HUES48 (cell line): ENCODE data around the gene AUTS2.
A peak's percentile ranks its signal among the peaks of the same experiment; 100 is the strongest.

ENCODE experiments used
- H3K27ac ChIP-seq: one replicate; pipeline ENCODE4 v1.7.0; 2013; ENCODE audit warnings: low read depth, low read length, inconsistent platforms
- H3K27me3 ChIP-seq: 2 replicates; pipeline ENCODE4 v1.6.1; 2013; ENCODE audit warnings: mild to moderate bottlenecking, low read length; ENCODE audit not compliant: control insufficient read depth, insufficient read depth
- H3K36me3 ChIP-seq: 2 replicates; pipeline ENCODE4 v1.6.1; 2013; ENCODE audit warnings: low read length; ENCODE audit not compliant: control insufficient read depth, insufficient read depth
- H3K4me1 ChIP-seq: 2 replicates; pipeline ENCODE4 v1.6.1; 2013; ENCODE audit warnings: mild to moderate bottlenecking, low read length; ENCODE audit not compliant: control insufficient read depth, insufficient read depth
- H3K4me3 ChIP-seq: 2 replicates; pipeline ENCODE4 v1.5.1; 2013; ENCODE audit warnings: mild to moderate bottlenecking, low read depth, low read length
- H3K9ac ChIP-seq: 2 replicates; pipeline ENCODE4 v1.6.1; 2013; ENCODE audit warnings: mild to moderate bottlenecking, low read depth, low read length, moderate library complexity
- H3K9me3 ChIP-seq: 2 replicates; pipeline ENCODE4 v1.6.1; 2013; ENCODE audit warnings: low read length; ENCODE audit not compliant: control insufficient read depth, insufficient read depth

Gene AUTS2

DNA sequence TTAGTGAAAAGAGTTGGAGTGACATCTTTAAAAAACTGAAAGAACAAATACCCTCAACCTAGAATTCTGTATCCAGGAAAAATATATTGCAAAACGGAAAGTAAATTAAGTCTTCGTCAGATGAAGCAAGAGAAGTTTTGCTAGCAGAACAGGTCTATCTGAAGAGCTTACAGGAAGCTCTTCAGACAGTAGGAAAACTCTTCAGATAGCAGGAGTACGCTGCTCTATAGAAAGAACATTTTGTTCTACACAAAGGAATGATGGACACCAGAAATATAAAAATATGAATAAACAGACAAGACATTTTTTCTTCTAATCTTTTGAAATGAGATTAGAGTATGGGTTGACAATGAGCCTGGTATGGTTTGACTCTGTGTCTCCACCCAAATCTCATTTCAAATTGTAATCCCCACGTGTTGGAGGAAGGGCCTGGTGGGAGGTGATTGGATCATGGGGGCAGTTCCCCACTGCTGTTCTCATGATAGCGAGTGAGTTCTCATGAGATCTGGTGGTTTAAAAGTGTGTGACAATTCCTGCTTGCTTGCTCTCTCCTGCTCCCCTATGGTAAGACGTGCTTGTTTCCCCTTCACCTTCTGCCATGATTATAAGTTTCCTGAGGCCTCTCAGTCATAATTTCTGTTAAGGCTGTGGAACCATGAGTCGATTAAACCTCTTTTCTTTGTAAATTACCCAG, 567.3 kb downstream of the AUTS2 start:
- no peak overlapping the region for H3K9ac ChIP-seq
- no peaks in the 10 kb centered on the region for H3K36me3 ChIP-seq
- no peaks in the 10 kb centered on the region for H3K9me3 ChIP-seq
- H3K27ac ChIP-seq: no peak overlapping the region
- no peak overlapping the region for H3K4me3 ChIP-seq
- peaks cover 21% of the 10 kb centered on the region for H3K4me1 ChIP-seq
- no peaks in the 10 kb centered on the region for H3K27me3 ChIP-seq

DNA sequence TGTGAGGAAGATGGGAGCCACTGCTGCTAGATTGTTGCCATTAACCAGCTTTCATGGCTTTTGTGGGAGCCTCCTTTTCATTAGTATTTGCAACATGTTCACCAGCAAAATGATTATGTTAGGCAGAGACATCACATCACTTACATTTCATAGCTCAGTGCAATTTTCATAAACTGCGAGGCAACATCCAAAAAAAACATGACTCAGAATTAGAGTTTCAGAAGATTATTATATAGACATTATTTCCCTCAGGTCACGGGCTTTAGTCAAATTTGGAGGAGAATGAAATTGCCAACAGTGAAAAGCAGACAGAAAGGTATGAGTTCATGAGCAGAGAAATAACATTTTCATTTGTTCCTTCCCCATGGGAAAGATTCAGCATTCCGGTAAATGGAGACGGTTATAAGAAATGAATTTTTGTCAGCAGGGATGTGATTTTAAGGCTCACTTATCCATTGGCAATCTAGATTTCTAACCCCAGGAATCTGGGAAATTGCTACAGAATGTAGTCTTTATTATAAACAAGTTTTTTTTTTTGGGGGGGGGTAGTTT, 573.2 kb downstream of the AUTS2 start:
- no peak overlapping the region for H3K9ac ChIP-seq
- peaks cover 6% of the 10 kb centered on the region; the same call in 1 of the 2 replicates for H3K4me1 ChIP-seq
- no peak overlapping the region for H3K4me3 ChIP-seq
- no peaks in the 10 kb centered on the region for H3K36me3 ChIP-seq
- no peaks in the 10 kb centered on the region for H3K27me3 ChIP-seq
- H3K9me3 ChIP-seq: no peaks in the 10 kb centered on the region
- H3K27ac ChIP-seq: no peak overlapping the region

DNA sequence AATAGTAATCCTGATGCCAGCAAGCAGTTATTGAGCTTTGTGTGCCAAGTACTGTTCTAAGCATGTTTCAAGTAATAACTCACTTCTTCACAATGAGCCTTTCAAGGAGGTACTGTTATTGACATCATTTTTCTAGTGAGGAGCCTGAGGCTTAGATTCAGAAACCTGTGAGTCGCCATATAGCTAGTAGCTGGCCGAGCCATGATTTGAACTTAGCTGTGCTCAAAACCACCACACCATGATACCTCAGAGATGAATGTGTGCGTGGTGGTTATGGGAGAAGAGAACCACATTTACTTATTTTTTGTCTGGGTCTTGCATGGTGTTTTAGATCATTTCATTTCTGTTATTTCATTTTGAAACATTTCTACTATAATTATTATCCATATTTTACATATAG, 578.9 kb downstream of the AUTS2 start:
- Histone ChIP-seq H3K9ac (no peak overlapping the region), H3K27ac (no peak overlapping the region), H3K4me1 (peaks cover 16% of the 10 kb centered on the region)

DNA sequence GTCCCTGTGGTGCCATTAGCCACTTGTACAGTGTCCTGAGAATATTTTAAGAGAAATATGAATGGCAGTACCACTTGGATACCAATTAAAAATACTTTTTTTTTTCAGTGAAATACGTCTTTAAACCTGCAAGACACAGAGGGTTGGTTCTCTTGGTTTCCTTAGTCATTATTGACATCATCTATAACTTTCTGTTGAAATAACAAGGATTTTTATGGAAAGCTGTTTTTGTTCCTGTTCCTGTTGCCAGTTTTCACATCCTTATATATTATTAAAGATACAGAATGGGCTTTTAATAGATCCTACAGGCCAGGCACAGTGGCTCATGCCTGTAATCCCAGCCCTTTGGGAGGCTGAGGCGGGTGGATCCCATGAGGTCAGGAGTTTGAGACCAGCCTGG, 579.9 kb downstream of the AUTS2 start:
- Histone ChIP-seq H3K4me1 (peaks cover 17% of the 10 kb centered on the region), H3K9me3 (no peaks in the 10 kb centered on the region), H3K4me3 (no peak overlapping the region), H3K27ac (no peak overlapping the region), H3K9ac (no peak overlapping the region), H3K36me3 (no peaks in the 10 kb centered on the region), H3K27me3 (0 out of 2 replicates have a peak, but pooled peaks cover 4% of the 10 kb centered on the region)

More for the DNA sequence above, 578.9 kb downstream of the AUTS2 start:
- Histone ChIP-seq H3K36me3 (no peaks in the 10 kb centered on the region), H3K4me3 (no peak overlapping the region), H3K9me3 (no peaks in the 10 kb centered on the region), H3K27me3 (no peaks in the 10 kb centered on the region)

DNA sequence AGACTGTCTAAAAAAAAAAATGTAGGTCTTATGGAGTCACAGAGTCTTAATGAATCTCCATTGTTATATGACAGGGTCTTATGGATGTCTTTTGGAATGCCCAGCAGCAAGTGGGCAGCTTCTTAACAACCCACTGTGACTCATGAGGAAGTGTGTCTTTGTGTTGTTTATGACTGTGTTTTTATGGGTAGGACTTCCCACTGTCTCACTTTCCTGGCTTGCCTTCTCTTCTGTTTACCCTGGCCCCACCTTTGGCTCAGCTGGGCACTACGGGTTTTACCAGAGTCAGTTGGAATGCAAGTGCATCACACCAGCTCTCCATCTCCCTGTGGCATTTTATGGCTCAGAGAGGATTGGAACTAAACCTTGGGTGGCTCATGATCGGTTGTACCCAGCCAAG, 580.5 kb downstream of the AUTS2 start:
- Histone ChIP-seq H3K27ac (peak overlapping the region; percentile 39), H3K9me3 (no peaks in the 10 kb centered on the region), H3K4me3 (no peak overlapping the region), H3K36me3 (no peaks in the 10 kb centered on the region), H3K27me3 (0 out of 2 replicates have a peak, but pooled peaks cover 4% of the 10 kb centered on the region), H3K9ac (no peak overlapping the region), H3K4me1 (peaks cover 22% of the 10 kb centered on the region)

DNA sequence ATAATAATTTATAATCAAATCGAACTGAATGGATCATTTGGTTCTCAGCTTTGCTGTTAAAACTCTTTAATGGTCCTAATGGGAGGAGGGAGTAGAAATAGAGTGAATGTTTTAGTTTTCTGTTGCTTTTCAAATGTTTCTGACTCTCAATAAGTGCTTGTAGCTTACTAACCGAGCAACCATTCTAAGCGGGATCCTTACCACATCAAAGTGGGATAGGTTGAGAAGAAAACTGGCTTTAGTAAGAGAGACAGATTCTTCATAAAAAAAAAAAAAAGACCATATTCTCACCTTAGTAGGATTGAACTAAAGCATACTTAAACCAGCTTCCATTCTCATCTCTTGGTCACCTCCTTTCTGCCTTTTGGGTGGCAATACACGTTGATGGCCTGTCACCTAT, 584.2 kb downstream of the AUTS2 start:
- Histone ChIP-seq H3K27me3 (peaks cover 4% of the 10 kb centered on the region; the same call in 1 of the 2 replicates), H3K9me3 (no peaks in the 10 kb centered on the region), H3K9ac (no peak overlapping the region), H3K36me3 (no peaks in the 10 kb centered on the region), H3K4me1 (peaks cover 24% of the 10 kb centered on the region), H3K4me3 (no peak overlapping the region), H3K27ac (no peak overlapping the region)

DNA sequence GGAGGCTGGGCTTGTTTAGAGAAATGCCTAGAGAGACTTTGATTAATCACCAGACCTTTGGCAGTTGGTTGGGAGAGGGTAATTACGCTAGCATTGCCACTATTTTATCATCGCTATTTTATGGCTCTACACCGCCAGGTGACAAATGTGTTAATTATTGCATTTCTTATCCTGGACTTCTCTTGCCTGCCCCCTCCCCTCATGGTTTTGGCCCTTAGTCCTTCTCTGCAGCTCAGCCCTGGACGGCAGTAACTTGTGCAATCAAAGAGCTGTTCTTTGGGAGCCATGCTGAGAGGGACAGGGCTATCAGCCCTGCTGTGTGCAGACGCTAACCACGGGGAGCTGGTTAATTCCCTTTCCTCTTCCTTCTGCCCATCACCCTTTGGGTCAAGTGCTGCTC, 585.0 kb downstream of the AUTS2 start:
- no peaks in the 10 kb centered on the region for H3K36me3 ChIP-seq
- H3K27me3 ChIP-seq: peaks cover 4% of the 10 kb centered on the region; the same call in 1 of the 2 replicates
- no peak overlapping the region for H3K27ac ChIP-seq
- peaks cover 24% of the 10 kb centered on the region for H3K4me1 ChIP-seq
- no peaks in the 10 kb centered on the region for H3K9me3 ChIP-seq
- no peak overlapping the region for H3K4me3 ChIP-seq
- no peak overlapping the region for H3K9ac ChIP-seq

DNA sequence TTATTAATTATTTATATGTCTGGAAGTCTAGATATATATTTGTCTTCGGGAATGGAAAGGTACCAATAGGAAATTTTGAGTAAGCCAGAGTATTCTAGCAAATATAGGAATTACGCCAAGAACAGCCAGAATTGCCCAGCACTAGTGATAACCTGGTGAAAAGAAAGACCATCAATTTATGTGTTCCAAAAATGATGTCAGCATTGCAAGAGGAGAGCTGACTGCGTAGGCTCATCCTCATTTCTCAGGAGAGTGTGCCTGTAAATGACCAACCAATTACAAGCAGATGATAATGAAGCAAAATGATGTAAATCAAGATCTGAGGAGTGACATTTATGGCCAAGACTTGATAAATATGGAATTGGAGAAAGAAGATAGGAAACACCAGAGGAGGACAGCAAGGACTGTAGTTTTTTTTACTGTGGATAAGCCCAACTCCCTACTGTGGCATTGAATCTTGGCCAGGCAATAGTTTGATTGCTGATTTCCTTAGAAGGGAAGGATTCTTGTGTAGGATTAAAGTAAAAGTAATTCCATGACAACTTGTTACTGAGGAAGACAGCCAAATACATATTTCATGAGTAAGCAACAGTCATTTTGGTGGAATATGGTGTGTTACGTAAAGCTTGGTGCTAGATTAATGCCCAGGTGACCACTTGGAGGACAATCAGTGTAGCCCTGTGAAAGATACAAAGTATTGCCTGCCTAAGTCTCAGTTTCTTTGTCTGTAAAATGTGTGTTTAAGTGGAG, 590.8 kb downstream of the AUTS2 start:
- H3K4me3 ChIP-seq: no peak overlapping the region
- no peak overlapping the region for H3K9ac ChIP-seq
- H3K4me1 ChIP-seq: no peaks in the 10 kb centered on the region

DNA sequence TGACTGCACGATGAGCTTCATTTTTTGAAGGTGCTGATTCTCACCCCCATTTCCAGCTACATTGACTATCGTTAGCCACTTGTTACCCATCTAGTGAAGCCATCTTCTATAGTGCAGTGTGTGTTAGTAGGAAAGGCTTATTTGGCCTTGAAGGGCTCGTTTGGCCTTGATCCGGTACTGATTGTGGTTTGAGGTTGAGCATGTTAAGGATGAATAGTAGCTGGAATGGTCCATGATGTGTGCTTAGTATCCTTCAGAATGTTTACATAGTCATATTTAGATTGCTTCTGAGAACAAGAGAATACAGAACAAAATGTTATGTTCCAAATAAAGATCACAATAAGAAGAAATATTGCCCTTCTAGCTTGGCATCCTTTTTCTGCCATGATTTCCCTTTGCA, 591.5 kb downstream of the AUTS2 start:
- H3K9me3 ChIP-seq: peaks cover 3% of the 10 kb centered on the region; the same call in 1 of the 2 replicates
- H3K4me1 ChIP-seq: no peaks in the 10 kb centered on the region
- H3K27me3 ChIP-seq: no peaks in the 10 kb centered on the region
- H3K4me3 ChIP-seq: no peak overlapping the region
- H3K27ac ChIP-seq: no peak overlapping the region
- H3K9ac ChIP-seq: no peak overlapping the region
- no peaks in the 10 kb centered on the region for H3K36me3 ChIP-seq

More for the DNA sequence above, 590.8 kb downstream of the AUTS2 start:
- Histone ChIP-seq H3K36me3 (no peaks in the 10 kb centered on the region), H3K27me3 (no peaks in the 10 kb centered on the region; the same call in 1 of the 2 replicates), H3K9me3 (peaks cover 3% of the 10 kb centered on the region; the same call in 1 of the 2 replicates), H3K27ac (no peak overlapping the region)

DNA sequence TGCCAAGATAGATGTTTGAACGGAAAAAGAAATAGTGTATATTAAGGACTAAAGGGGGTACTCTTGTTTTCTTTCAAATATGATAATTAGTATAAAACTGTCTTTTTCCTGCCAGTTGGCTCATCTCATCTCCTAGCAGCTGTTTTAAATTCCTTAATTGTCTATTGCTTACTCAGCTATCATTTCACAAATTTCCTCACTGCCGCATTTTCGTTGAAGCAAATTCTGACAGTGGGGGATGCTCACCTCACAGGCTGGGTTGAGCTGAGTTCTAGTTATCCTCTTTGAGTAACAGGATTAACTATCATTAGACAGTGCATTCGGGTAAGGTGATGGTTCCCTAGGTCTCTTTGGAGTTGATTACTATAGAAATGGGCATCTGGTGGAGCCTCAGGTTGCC, 592.0 kb downstream of the AUTS2 start:
- Histone ChIP-seq H3K9me3 (peaks cover 3% of the 10 kb centered on the region; the same call in 1 of the 2 replicates), H3K9ac (no peak overlapping the region), H3K27me3 (no peaks in the 10 kb centered on the region), H3K4me3 (no peak overlapping the region), H3K27ac (no peak overlapping the region), H3K4me1 (no peaks in the 10 kb centered on the region), H3K36me3 (no peaks in the 10 kb centered on the region)

DNA sequence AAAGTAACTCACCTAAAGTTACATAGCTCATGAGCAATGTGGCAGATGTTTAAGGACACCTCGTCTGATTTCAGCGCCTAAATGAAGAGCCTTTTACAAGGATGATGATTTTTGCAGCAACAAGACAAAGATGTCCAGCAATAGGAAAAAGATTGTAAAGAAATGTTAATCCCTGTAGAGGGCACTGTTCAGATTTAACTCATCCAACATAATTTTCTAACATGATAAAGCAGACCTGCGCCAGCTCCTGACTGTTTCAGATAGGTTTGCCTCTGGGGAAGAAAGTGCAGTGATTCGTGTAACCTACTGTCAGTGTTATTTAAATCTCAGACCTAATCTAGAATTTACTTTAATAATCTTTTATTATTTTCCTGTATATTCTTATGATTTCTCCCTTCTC, 595.2 kb downstream of the AUTS2 start:
- Histone ChIP-seq H3K4me1 (no peaks in the 10 kb centered on the region), H3K9ac (no peak overlapping the region), H3K4me3 (no peak overlapping the region), H3K27me3 (no peaks in the 10 kb centered on the region), H3K36me3 (no peaks in the 10 kb centered on the region), H3K27ac (no peak overlapping the region), H3K9me3 (peaks cover 3% of the 10 kb centered on the region; the same call in 1 of the 2 replicates)
